Lung (tissue), 12 donors: ENCODE measurements around the gene CSGALNACT2. TPM values are rescaled to one million over a fixed set of nuclear protein-coding genes. Genes with fewer than 3 reads are reported as not detected.

Experiments
- ATAC-seq: fragments of 200-7000 bp; cut with Tn5 transposase; one replicate; pipeline ENCODE4 v1.9.1; 2020; ENCODE audit warnings: moderate number of reproducible peaks; ENCODE audit not compliant: insufficient read depth, low FRiP score
- DNase-seq, 3 donors: peaks; one replicate each; pipeline ENCODE4 v3.0.0-alpha.2; 2013 to 2017
- H3K27ac ChIP-seq, 2 donors: one replicate each; pipeline ENCODE4 v1.5.1; 2013; ENCODE audit warnings: mild to moderate bottlenecking in 2 of 2, moderate library complexity in 2 of 2, control low read depth in 1 of 2, inconsistent platforms in 1 of 2, low read depth in 1 of 2, low read length in 1 of 2
- H3K27me3 ChIP-seq, 3 donors: one replicate each; pipeline ENCODE4 v1.5.1; 2013; ENCODE audit warnings: low read length in 2 of 3; ENCODE audit not compliant: control insufficient read depth in 3 of 3, insufficient read depth in 3 of 3
- H3K36me3 ChIP-seq, 4 donors: one replicate each; pipeline ENCODE4 v1.5.1; 2013; ENCODE audit warnings: low read length in 4 of 4, mild to moderate bottlenecking in 1 of 4, moderate library complexity in 1 of 4; ENCODE audit not compliant: control insufficient read depth in 4 of 4, insufficient read depth in 4 of 4
- H3K4me1 ChIP-seq, 5 donors: one replicate each; pipeline ENCODE4 v1.5.1; 2013; ENCODE audit warnings: low read length in 5 of 5, mild to moderate bottlenecking in 2 of 5, moderate library complexity in 1 of 5; ENCODE audit not compliant: control insufficient read depth in 5 of 5, insufficient read depth in 5 of 5
- H3K4me3 ChIP-seq: one replicate; pipeline ENCODE4 v1.5.1; 2013; ENCODE audit warnings: mild to moderate bottlenecking, control low read depth, moderate library complexity
- H3K9ac ChIP-seq, 2 donors: one replicate each; pipeline ENCODE4 v1.5.1; 2013; ENCODE audit warnings: low read length in 2 of 2, control low read depth in 1 of 2; ENCODE audit not compliant: insufficient read depth in 1 of 2
- H3K9me3 ChIP-seq, 4 donors: one replicate each; pipeline ENCODE4 v1.5.1; 2013; ENCODE audit warnings: low read length in 3 of 4, mild to moderate bottlenecking in 1 of 4, moderate library complexity in 1 of 4; ENCODE audit not compliant: control insufficient read depth in 4 of 4, insufficient read depth in 3 of 4
- WGBS, 2 donors: extraction: QIAGEN DNeasy Blood & Tissue Kit; methylation state at CpG; one replicate each; pipeline ENCODE4 v1.1.7; 2013; 5-methylcytosine and 5-hydroxymethylcytosine counted together
- polyA plus RNA-seq, 2 donors: library from polyadenylated mRNA; stranded (reverse); fragments of 200-250 nt; gene quantifications; one replicate each; pipeline ENCODE4 v1.2.1, GENCODE V29; 2013
- total RNA-seq, 2 donors: library from RNA; depleted of rRNA in 1 of 2; stranded (reverse); fragments of >200 nt in 1 of 2; gene quantifications; one replicate each; pipeline ENCODE4 v1.2.1, GENCODE V29; 2014 to 2021
- TF ChIP-seq, protein P1 (sequence below): IDR thresholded peaks from 2 replicates; pipeline ENCODE4 v1.5.1; 2012; ENCODE audit warnings: mild to moderate bottlenecking; ENCODE audit errors: control extremely low read depth, extremely low read depth
- donor health status: control.
- donor health status: control.
- donor health status: Bipolar disorder and iron deficiency.
- donor health status: healthy.
- donor health status: DM: yes; HTN: yes; CAD: no.

The CSGALNACT2 gene
- total and polyA plus RNA-seq, 4 donors = 9.8 to 48.4 (median 33.3) TPM

DNA sequence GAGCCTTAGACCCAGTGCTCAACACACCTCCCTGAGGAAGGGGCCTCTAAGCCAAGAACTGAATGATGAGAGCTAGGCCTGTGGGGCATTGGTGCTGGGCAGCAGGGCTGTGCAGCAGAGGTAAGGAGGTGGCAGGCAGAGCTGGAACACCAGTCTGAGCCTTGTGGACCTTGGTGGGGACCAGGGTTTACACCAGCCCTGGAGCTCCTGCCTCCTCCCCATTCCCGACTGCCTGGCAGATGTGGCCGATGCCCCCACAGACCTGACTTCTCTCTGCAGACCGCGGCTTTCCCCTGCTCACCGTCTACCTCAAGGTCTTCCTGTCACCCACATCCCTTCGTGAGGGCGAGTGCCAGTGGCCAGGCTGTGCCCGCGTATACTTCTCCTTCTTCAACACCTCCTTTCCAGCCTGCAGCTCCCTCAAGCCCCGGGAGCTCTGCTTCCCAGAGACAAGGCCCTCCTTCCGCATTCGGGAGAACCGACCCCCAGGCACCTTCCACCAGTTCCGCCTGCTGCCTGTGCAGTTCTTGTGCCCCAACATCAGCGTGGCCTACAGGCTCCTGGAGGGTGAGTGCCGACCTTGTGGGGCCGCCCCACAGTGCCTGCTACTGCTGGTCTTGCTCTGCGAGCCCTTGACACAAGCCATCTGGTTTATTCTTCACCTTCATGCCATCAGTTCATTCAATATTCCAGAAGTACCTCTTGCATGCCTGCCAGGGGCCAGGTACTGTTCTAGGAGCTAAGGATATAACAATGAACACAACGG is 36.0 kb upstream of the CSGALNACT2 start:
- Histone ChIP-seq H3K36me3 (no peaks in the 10 kb centered on the region), H3K9ac (no peak overlapping the region), H3K4me1 (peaks cover 0 to 7% (median 0%) of the 10 kb centered on the region in 5 donors), H3K27me3 (peaks cover 0 to 18% (median 2%) of the 10 kb centered on the region in 3 donors), H3K9me3 (peaks cover 0 to 2% (median 0%) of the 10 kb centered on the region in 4 donors), H3K27ac (no peak overlapping the region), H3K4me3 (no peak overlapping the region)
- WGBS, 2 donors = 79 to 80% methylated on average over 19 of the region's 19 CpGs
- ATAC-seq (no peak), DNase-seq (no peak)
- TF ChIP-seq, protein P1, sequence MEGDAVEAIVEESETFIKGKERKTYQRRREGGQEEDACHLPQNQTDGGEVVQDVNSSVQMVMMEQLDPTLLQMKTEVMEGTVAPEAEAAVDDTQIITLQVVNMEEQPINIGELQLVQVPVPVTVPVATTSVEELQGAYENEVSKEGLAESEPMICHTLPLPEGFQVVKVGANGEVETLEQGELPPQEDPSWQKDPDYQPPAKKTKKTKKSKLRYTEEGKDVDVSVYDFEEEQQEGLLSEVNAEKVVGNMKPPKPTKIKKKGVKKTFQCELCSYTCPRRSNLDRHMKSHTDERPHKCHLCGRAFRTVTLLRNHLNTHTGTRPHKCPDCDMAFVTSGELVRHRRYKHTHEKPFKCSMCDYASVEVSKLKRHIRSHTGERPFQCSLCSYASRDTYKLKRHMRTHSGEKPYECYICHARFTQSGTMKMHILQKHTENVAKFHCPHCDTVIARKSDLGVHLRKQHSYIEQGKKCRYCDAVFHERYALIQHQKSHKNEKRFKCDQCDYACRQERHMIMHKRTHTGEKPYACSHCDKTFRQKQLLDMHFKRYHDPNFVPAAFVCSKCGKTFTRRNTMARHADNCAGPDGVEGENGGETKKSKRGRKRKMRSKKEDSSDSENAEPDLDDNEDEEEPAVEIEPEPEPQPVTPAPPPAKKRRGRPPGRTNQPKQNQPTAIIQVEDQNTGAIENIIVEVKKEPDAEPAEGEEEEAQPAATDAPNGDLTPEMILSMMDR = no peak

DNA sequence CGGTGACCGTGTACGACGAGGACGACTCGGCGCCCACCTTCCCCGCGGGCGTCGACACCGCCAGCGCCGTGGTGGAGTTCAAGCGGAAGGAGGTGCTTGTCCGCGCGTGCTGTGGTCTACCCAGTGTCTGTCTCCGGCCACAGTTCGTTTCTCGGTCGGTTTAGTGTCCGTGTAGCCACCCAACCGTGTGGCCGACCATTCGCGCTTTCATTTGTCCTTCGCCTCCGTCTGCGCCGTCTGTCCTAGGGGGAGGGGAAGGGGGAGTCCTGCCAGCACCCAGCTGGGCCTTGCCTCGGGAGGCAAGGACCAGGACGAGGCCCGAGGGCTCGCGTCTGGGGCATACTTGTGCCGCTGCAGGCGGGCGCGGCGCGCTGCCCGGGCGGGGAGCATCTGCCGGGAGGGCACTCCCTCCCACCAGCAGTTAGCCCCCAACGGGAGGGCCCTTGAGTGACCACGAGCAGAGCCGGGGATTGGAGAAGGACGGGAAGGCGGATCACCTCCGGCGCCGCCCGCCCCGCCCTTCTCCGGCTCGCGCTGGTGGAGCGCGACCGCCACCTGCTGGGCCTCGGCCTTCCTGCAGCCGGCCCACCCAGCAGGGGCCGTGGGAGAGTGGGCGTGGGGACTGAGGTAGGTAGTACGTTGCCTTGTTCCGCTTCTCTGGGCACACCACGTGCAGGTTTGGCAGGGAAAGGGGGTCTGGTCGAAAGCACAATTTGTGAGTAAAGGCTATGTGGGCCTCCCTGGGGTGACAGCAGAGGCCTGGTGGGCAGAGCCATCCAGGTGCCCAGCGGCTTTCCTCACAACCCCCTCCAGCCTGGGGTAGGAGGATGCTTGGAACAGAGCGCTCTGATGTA is 32.9 kb upstream of the CSGALNACT2 start:
- Histone ChIP-seq H3K27me3 (peaks cover 0 to 18% (median 2%) of the 10 kb centered on the region in 3 donors), H3K9ac (no peak overlapping the region), H3K27ac (no peak overlapping the region), H3K4me1 (peaks cover 0 to 7% (median under 1%) of the 10 kb centered on the region in 5 donors), H3K4me3 (peak overlapping the region; percentile 44), H3K36me3 (no peaks in the 10 kb centered on the region), H3K9me3 (peaks cover 0 to 1% (median 0%) of the 10 kb centered on the region in 4 donors)
- 2 to 3% methylated on average over 56 to 71 of the region's 71 CpGs for WGBS, 2 donors
- DNase-seq (peak; percentile 82 to 83 (median 83)), ATAC-seq (peak; percentile 96)
- TF ChIP-seq, protein P1 = peak; percentile 96

DNA sequence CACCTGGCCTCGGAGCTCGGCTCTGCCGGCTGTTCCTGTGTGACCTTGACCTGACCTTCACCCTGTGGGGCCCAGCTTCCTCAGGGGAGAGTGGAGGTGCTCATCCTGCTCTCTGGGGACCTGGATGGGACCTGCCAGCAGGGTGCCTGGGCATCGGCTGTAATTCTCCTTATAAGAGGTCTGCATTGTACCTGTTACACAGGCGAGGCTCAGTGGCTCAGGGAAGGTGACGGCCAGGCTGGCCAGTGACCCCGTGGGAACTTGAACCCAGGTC is 32.4 kb upstream of the CSGALNACT2 start:
- no peak overlapping the region for H3K27ac ChIP-seq
- no peak for DNase-seq
- H3K9me3 ChIP-seq = no peaks in the 10 kb centered on the region
- 40 to 46% methylated on average over 7 of the region's 7 CpGs for WGBS, 2 donors
- TF ChIP-seq, protein P1 = no peak
- H3K4me3 ChIP-seq = no peak overlapping the region
- peaks cover 0 to 18% (median 2%) of the 10 kb centered on the region in 3 donors for H3K27me3 ChIP-seq
- no peaks in the 10 kb centered on the region for H3K36me3 ChIP-seq
- no peak for ATAC-seq
- H3K4me1 ChIP-seq = peaks cover 0 to 10% (median 5%) of the 10 kb centered on the region in 5 donors
- H3K9ac ChIP-seq = no peak overlapping the region
